Measurements from ENCODE around the gene DIDO1.

Gene DIDO1

GRCh38 chr20:62949962-62950361, 23.7 kb upstream of the DIDO1 start:
- DNase-seq = no peak

- no peak for DNase-seq
Observed at GRCh38 chr20:62949153-62949821, 23.0 kb upstream of the DIDO1 start.

GRCh38 chr20:62947532-62948300, 21.4 kb upstream of the DIDO1 start:
- DNase-seq = no peak

- DNase-seq = no peak
Observed at GRCh38 chr20:62946918-62947317, 20.6 kb upstream of the DIDO1 start.

- DNase-seq = no peak
Observed at GRCh38 chr20:62945771-62946339, 19.6 kb upstream of the DIDO1 start.

GRCh38 chr20:62944746-62945145, 18.4 kb upstream of the DIDO1 start:
- DNase-seq = no peak

GRCh38 chr20:62944184-62944583, 17.9 kb upstream of the DIDO1 start:
- DNase-seq = no peak

- no peak for DNase-seq
Observed at GRCh38 chr20:62943396-62943795, 17.1 kb upstream of the DIDO1 start.

- no peak for DNase-seq
Observed at GRCh38 chr20:62942456-62942855, 16.2 kb upstream of the DIDO1 start.

- DNase-seq = no peak
Observed at GRCh38 chr20:62941792-62942191, 15.5 kb upstream of the DIDO1 start.

GRCh38 chr20:62940875-62941274, 14.6 kb upstream of the DIDO1 start:
- no peak for DNase-seq

GRCh38 chr20:62938105-62938888, 12.0 kb upstream of the DIDO1 start, which contains the start of gene GID8:
GID8 (plus strand) TSS chr20:62938147; CDS start chr20:62941503, 3,356 bp downstream.
- DNase-seq = peak in 4 of 6 experiments; percentile 38 to 68 (median 62)

GRCh38 chr20:62937268-62938104, 11.2 kb upstream of the DIDO1 start:
- DNase-seq = peak; percentile 94 to 97 (median 96)

GRCh38 chr20:62935968-62936585, 9.8 kb upstream of the DIDO1 start:
- no peak for DNase-seq

- no peak for DNase-seq
Observed at GRCh38 chr20:62935204-62935967, 9.1 kb upstream of the DIDO1 start.

GRCh38 chr20:62933966-62934365, 7.7 kb upstream of the DIDO1 start:
- DNase-seq = no peak

GRCh38 chr20:62931464-62931863, 5.2 kb upstream of the DIDO1 start:
- no peak for DNase-seq

- DNase-seq = peak; percentile 15 to 62 (median 44)
Observed at GRCh38 chr20:62929051-62929538, 2.8 kb upstream of the DIDO1 start.

- peak in 1 of 6 experiments; percentile 32 for DNase-seq
Observed at GRCh38 chr20:62928246-62928939, 2.1 kb upstream of the DIDO1 start.

- DNase-seq = no peak
Observed at GRCh38 chr20:62927128-62927705, 912 bp upstream of the DIDO1 start.
